Coronary artery (tissue), 2 donors: ENCODE data around the gene LASP1.
"Not testable (repeated sequence)": the region's sequence is repeated elsewhere in the genome, so short reads cannot be mapped to it uniquely, and the experiment has no call there.

ENCODE experiments used
- DNase-seq: peaks from one replicate; pipeline ENCODE4 v3.0.0-alpha.2; 2017; ENCODE audit warnings: low spot score
- H3K27ac ChIP-seq, 2 donors: fragments of 200-600 bp; sonication (generic); one replicate each; pipeline ENCODE4 v1.5.1; 2016 to 2019
- H3K4me3 ChIP-seq: fragments of 200-600 bp; sonication (generic); 2 replicates; pipeline ENCODE4 v1.5.1; 2016; ENCODE audit warnings: mild to moderate bottlenecking, moderate library complexity
- CTCF ChIP-seq: fragments of 200-600 bp; sonication (generic); IDR thresholded peaks from one replicate; pipeline ENCODE4 v1.5.1; 2019; ENCODE audit warnings: antibody characterized with exemption

The LASP1 gene

GRCh38 chr17:38905375-38905774 lies 35.5 kb downstream of the LASP1 start:
- Histone ChIP-seq H3K27ac (no peak overlapping the region), H3K4me3 (no peak overlapping the region)
- no peak for DNase-seq
- no peak for TF ChIP-seq CTCF

GRCh38 chr17:38906460-38907228 lies 36.8 kb downstream of the LASP1 start:
- Histone ChIP-seq H3K27ac (peak overlapping the region in 1 of 2 donors; percentile 75), H3K4me3 (no peak overlapping the region)
- no peak for DNase-seq
- TF ChIP-seq CTCF, result no peak

GRCh38 chr17:38907930-38908675 lies 38.2 kb downstream of the LASP1 start:
- Histone ChIP-seq H3K4me3 (peak overlapping the region; percentile 25), H3K27ac (peak overlapping the region; percentile 47 to 75)
- no peak for DNase-seq
- TF ChIP-seq CTCF, result no peak

- no peak for TF ChIP-seq CTCF
- peak; percentile 68 for DNase-seq
- peak overlapping the region in 1 of 2 donors; percentile 75 for H3K27ac ChIP-seq
- peak overlapping the region; percentile 25 for H3K4me3 ChIP-seq
Observed at GRCh38 chr17:38908676-38909181, 38.9 kb downstream of the LASP1 start.

GRCh38 chr17:38910325-38910724 lies 40.5 kb downstream of the LASP1 start:
- TF ChIP-seq CTCF, result no peak
- DNase-seq, result peak; percentile 31
- Histone ChIP-seq H3K4me3 (no peak overlapping the region), H3K27ac (peak overlapping the region in 1 of 2 donors; percentile 45)

GRCh38 chr17:38911081-38911730 lies 41.3 kb downstream of the LASP1 start:
- peak; percentile 64 for DNase-seq
- Histone ChIP-seq H3K4me3 (no peak overlapping the region), H3K27ac (peak overlapping the region; percentile 49 to 87)
- no peak for TF ChIP-seq CTCF

GRCh38 chr17:38911731-38912081 lies 41.8 kb downstream of the LASP1 start:
- Histone ChIP-seq H3K27ac (peak overlapping the region; percentile 49 to 87), H3K4me3 (peak overlapping the region; percentile 50)
- not testable (repeated sequence) for DNase-seq
